Fibroblast of skin of right quadriceps (primary cell): ENCODE results near the gene PTPRG.
"Not testable (repeated sequence)": the region's sequence is repeated elsewhere in the genome, so short reads cannot be mapped to it uniquely, and the experiment has no call there.

Experiments used
- DNase-seq: peaks from one replicate; pipeline ENCODE4 v3.0.0-alpha.2; 2013

The PTPRG gene

DNA sequence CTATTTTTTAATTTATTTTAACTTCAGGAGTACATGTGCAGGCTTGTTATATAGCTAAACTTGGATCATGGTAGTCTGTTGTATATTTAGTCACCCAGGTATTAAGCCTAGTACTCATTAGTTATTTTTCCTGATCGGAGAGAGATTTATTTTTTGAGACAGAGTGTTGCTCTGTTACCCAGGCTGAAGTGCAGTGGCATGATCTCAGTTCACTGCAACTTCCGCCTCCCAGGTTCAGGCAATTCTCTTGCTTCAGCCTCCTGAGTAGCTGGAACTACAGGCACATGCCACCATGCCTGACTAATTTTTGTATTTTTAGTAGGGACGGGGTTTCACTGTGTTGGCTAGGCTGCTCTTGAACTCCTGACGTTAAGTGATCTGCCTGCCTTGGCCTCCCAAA lies 477.4 kb downstream of the PTPRG start:
- not testable (repeated sequence) for DNase-seq

DNA sequence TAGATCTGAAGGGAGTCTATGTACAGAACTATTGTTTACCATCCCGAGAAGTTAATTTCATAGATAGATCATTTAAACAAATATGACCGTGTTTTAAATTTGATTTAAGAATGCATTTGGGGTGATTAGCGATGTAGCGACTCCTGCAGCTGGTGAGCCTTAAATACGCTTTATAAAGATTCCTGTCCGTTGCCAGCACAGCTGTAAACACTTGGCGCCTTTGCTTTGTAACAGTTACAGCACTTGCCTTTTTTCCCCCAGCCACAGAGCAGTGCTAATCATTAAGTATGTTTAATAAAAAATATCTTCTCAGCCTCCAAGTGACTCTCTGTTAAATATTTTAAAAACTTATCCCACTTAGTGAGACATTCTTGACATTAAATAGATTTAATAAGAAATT lies 478.2 kb downstream of the PTPRG start:
- DNase-seq, result no peak

DNA sequence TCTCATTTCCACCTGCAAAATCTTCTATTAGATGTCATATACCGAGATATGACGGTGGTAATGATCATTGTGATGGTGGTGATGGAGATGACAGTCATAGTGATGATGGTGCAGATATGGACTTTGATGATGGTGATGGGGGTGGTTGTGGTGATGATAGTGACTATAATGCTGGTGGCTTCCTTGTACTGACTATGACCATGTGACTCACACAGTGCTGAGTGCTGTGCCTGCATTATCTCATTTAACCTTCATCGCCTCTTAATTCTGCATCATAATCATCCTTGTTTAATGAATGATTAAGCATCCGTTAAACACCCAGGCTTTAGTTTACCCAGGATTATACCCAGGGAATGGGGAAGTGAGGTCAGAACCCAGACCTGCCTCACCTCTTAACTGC lies 480.3 kb downstream of the PTPRG start:
- DNase-seq, result no peak

DNA sequence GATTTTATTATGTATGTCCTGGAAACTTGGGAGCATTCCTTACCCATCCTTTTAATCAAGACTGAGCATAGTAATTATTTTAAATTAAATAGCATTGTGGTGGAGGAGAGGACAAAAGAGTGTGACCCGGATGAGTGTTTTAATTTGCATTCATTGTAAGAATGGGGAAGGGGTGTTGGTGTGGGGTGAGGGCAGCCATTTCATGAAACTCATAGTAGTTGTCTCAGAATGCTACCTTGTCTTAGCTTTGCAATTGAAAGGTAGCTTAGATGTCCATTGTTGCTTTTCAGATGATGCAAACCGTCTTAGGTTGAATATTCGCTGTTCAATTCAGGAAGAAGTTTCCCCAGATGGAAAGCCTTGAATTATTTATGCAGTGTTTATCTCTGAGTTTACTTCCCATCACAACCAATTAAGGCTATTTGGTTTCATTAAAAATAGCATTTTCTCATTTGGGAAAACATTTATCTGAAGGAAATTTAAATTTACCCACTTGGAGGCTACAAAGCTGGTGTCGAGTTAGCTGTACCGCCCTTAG lies 483.6 kb downstream of the PTPRG start:
- DNase-seq, result no peak

DNA sequence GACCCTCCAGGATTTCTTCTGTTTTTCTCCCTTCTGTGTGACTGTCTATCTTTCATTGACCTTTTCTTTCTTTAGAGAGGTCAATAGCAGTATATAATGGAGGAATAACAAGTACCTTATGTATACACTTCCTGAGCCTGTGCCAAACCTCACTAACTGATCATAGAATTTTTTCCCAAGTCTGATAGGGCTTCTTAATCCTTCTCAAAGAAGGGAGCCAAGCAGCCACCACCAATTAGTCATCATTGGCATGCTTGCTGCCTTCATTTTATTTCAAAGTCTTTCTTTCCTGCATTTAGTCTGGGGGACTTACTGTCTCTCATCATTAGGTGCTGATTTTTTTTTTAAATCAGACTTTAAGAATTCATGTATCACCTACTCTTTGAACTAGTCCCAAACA lies 485.0 kb downstream of the PTPRG start:
- DNase-seq, result peak; percentile 68

DNA sequence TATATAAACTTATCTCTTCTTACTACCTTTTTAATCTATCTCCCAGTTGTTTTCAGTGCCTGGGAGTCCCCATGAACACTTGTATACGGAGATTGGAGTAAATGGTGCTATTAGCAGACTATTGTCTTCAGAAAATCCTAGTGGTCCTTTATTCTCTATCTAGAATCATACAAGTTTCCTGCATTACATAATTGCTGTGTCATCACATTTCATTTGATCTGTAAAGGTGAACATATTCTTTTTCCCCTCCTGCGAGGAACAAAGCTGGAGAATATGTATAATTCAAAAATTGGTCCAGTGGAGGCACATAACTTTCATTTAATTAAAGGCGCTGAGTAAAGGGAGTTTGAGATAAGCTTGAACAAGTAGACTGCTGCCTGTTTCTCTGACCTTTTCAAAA lies 487.2 kb downstream of the PTPRG start:
- DNase-seq, result no peak

DNA sequence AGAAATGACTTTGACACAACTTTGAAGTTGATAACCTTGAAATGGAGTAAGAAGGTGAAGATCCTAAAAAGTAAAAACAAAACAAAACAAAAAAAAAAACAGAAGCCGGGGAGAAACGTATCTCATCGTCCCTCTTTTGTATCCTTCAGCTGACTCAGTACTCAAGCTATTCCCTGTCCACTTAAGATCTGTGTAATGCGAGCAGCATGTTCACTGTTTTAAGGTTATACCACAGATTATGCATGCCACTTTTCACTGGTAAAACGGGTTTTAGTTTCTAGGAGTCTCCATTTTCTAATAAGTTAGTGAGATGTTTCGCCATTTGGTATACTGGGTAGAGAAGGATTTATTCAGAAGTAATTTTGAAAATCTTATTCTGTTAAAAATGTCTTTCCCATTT lies 487.7 kb downstream of the PTPRG start:
- DNase-seq, result no peak

DNA sequence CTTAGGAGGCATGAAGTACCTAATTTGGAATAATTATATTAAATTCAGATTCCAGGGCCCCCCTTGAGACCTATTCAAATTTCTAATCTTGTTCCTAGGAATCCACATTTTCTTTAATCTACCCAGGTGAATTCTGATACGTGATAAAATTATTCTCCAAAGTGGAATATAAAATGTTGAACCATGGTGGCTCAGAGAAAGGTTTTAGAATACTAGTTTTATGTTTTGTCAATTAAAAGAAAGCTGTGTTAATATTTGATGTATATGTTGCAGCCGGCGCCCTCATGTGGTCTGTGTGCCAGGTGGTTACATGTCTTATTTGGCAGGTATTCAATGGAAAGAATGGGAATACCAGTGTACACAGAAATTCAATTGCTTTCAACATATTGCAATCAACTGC lies 490.1 kb downstream of the PTPRG start:
- peak; percentile 29 for DNase-seq

DNA sequence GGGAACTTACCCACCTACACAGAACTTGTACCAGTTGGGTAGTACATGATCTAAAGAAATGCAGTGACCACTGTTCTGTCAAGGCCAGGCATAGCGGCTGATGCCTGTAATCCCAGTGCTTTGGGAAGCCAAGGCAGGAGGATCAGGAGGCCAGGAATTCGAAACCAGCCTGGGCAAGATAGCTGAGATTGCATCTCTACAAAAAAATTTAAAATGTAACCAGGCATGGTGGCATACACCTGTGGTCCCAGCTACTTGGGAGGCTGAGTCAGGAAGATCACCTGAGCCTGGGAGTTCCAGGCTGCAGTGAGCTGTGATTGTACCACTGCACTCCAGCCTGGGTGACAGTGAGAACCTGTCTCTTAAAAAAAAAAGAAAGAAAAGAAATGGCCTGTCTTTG lies 491.0 kb downstream of the PTPRG start:
- no peak for DNase-seq

DNA sequence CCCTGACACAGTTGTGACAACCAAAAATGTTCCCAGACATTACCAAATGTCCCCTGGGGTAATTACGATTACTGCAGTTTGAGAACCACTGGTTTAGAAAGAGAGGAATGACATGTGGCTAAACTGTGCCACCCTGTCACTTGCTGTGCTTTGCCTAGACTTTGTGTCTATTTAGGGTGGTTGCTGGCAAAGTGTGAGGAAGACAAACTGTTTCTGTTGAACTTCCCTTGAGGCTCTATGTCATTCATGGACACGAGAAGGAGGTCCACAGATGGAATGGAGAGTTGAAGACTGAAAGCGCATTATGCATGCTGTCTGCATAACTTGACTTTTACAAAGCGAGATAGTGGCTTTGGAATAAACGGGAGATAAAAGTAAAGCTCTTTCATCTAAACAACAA lies 495.3 kb downstream of the PTPRG start:
- no peak for DNase-seq

DNA sequence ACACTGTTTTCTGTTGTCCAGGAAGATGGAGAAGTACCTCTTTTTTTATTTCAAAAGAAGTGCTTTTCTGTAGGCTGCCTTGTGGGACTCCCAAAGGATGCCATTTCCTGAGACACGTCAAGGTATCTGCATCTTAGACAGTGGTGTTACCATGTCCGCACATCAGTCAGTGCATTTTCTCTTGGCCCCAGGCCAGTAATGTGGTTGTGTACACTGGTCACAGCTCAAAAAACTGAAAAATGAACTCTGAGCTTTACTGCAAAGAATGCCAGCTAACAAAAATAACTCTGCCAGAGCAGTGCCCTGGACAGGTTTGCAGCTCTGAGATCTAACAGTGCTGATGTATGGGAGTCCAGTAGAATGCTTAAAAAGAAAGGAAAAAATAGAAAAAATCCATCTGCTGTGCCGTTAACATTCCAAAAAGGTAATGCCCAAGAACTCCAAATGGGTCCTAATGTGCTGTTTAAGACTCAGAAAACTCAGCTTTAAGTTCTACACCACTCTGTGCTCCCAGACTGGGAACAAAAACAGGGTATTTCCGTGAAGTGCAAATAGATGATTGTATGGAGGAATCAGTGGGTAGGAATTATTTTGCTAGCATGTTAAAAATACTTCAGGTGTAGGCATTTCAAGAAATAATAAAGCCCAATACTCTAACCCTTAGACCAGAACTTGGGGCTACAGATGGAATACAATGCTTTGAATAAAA lies 496.1 kb downstream of the PTPRG start:
- peak; percentile 4 for DNase-seq

DNA sequence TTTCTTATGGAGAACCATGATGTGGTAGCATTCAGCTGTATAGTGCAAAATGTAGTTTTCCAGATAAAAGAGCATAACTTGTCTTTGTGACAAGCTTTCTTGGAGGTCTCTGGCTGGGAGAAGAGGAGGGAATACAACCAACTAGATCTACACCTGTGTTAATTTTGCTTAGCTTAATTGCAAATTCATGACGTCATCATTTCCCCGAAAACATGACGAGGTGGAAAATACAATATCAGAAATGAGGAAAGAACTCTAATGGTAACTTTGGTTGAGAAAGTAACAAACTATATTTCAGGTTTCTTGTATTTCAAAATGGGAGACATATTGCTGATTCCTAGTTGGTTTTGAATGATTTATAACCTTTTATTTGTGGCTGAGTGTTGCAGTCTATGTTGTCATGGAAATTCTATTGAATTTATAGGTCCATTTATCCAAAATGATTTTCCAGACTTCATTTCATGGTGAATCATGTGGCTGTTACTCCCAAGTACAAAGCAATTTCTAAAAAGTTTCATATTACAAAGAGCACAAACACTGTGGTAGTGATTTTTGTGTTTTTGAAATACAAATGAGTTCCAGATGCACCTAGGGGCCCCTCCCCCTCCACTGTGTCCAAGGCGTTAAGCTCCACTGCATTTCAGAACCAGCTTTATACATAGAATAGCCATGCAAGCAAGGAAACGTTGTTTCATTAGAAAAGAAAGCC lies 504.8 kb downstream of the PTPRG start:
- DNase-seq, result peak; percentile 91

DNA sequence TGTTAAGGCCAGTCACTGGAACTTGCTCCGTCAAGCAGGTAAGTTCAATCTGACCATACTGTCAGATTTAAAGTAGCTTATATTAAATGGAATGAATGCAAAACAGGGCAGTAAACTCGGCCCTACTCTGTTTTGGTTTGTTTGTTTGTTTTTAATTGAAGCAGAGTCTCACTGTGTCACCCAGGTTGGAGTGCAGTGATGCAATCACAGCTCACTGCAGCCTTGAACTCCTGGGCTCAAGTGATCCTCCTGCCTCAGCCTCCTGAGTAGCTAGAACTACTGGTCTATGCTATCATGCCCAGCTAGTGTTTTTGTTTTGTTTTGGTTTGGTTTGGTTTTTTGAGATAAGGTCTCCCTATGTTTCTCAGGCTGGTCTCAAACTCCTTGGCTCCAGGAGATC lies 507.0 kb downstream of the PTPRG start:
- no peak for DNase-seq

DNA sequence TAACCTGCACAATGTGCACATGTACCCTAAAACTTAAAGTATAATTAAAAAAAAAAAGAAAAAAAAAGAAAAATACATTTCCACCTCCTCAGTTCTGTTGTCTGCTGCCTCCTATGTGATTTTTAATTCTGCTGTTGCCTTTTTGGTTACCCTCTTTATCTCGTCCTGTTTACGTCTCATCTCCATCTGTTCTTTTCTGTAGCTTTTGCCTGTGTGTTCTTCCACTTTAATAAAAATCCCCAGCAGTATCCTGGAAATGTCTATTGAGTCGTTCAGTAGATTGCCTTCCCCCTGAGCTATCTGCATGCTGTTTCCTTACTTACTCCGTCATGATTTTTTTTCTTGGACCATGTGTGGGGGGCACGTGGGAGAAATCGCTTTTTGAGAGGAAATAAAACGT lies 509.5 kb downstream of the PTPRG start:
- no peak for DNase-seq

DNA sequence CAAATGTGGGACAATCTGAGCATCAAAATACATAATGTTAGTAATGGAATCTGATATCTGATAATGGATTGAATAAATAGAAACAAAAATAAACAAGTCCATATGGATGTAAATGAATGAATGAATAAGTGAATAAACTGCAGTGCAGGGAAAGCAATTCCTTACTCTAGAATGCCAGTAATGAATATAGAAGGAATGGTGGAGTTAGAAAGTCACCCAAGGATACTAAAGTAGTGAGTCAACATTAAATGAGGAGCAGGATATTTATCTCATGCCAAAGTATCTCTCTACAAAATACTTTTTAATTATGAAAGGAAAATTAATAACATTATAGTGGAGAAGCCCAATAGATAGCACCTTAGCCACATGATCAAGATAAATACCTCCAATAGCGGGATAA lies 511.7 kb downstream of the PTPRG start:
- DNase-seq, result no peak

DNA sequence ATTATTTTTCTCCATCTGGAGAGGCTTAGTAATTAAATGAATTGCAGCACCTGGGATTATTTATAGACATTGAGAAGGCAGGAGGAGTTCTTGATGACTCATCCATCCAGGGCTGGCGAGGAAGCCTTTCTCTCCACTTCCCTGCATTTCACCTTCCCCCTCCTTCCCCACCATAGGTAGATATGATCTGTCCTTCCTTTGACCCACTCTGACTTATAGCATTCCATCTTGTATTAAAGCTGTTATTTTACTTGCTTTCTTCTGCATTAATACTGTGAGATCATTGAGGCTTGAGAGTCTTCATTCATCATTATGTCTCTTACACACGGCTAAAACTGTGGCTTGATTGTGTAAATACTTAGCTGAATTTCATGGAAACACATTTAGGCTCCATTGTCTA lies 523.2 kb downstream of the PTPRG start:
- DNase-seq, result peak; percentile 61

DNA sequence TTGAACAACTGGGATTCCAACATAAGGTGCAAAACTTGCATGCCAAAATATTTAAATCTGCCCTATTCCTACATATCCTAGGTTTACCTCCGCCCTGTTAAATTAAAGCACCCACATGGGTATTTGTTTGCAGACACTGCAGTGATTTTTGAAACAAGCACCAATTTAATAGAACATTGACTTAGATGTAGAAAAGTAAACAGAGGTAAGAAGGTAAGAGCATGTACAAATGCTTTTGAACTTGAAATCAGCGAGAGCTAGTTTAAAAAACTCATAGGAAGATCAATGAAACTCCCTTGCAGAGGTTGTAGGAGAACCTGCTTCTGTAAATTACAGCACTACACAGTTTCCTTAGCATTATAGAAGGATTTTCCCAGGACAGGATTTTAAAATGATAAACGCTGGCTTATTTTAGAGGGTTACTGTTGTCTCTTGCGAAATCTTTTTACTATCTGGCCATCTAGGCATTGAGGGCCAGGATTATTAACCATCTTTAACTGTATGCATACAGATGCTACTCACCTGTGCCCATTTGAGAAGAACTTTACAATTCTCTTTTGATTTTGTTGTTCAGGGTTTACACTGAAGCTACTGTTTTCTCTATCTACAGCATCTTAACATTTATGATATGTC lies 527.2 kb downstream of the PTPRG start:
- no peak for DNase-seq

DNA sequence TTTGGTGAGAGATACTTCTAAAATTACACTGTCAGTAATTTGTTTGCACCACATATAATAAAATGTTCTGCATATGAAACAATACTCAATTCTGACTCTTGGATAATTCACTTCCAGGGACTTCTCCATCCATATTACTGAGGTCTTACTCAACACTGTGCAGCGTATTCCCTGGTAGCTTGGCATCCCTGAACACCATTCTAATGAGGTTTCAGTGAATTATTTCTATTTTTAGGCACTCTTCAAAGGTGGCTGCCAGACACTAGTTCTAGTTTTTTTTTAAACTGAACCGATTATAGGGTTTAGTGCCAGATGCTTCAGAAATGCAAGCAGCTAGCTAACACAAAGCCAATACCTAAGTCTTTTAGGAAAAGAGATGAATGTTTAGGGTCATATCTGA lies 528.7 kb downstream of the PTPRG start:
- DNase-seq, result no peak

DNA sequence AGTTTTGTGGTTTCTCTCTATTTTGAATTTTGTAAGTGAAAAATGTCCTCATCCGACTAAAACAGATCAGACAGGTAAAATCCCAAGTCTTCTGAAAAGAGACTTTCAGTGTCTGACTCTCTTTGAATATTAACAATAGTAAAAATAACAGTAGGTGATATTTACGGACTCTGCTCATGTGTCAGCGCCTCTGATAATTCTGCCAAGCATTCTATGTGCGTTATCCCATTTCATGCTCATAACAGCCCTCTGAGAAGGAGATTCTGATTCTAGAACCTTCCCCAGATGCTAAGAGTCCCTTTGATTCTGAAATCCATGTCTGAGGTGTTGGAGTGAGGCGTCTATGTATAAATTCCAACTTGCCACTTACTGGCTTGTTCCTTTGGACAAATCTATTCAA lies 529.1 kb downstream of the PTPRG start:
- no peak for DNase-seq

DNA sequence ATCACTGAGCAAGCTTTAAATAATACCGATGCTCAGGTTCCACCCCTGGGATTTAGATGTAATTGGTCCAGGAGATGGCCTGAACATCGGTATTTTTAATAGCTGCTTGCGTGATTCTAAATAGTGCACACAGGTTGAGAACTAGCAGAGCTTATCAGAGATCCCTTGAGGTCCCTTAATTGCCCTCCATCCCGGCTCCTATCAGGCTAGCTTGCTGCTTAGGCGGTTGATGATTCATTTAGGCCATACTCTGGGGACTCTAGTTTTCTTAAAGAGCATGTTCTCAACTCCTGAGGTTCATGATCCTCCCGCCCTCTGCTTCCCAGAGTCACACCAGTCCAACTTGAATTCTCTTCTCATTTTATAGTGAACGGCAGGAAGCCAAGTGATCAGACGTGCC lies 531.7 kb downstream of the PTPRG start:
- DNase-seq, result no peak

DNA sequence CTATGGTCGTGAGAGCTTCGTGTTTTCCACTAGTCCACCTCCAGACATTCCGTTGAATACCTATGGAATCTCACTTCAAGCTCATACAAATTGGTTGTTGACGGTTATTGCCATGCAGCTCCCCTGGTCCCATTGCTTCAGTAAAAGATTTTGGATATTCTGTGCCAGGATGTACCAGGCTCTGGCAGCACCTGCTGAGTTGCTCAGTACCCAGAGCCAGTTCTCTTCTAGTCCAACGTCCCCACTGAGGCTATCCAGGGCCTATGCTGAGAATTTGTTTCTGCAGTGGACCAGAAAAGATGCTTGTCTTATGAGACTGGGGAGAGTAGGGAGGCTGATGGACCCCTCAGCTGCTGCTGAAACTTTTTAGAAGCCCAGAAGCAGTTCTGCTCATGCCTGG lies 533.1 kb downstream of the PTPRG start:
- no peak for DNase-seq

DNA sequence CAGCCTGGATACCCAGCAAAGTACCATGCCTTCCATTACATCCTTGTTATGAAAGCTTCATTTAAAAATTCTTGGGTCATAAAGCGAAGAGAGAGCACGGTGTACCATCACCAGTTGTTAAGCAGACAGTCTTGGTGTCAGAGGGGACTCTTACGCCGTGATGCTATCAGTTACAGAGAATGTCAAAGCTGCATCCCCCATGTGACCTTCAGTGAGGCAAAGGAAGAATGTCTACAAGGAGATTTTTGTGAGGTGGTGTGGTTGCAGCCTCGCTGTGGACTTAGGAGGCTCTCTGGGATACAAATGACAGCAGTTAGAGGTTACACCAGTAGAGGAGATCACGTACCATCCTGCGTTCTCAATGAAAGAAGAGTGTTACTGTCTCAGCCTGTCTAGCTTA lies 533.7 kb downstream of the PTPRG start:
- DNase-seq, result no peak

DNA sequence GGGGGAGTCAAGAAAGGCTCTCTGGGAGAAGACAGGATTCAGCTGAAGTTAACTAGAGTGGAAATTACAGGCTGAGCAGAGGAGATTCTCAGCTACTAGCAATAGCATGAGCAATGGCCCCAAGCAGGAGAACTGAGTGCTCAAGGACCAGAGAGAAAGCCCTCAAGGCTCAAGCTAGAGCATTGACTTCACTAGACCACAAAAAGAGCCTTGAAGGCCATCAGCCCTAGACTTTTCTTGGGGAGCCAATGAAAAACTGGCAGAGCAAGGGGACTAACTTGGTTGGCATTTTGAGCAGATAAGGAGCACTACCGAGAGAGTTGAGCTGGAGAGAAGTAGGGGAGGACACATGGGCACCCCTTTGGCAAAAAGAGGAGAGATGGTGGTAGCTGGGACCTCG lies 534.4 kb downstream of the PTPRG start:
- DNase-seq, result no peak

DNA sequence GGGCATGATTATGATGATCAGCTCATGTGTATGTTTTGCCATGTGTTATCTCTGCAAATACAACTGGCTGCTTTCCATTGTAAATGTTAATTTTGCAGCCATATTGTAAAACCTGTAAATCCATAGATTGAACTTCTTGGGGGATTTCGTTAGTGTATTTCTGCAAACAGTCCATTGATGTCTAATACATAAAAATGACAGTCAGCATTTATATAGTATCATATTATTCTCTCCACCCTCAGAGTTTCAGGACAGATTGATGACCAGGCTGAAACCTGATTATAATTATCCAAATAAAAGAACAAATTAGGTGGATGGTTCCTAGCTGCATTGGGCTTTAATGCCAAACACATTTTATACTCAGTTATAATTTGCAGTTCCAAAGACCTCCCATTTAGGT lies 535.1 kb downstream of the PTPRG start:
- DNase-seq, result no peak
